GM21390 (cell line): ENCODE results near the gene NTPCR.

Experiments used
- ATAC-seq: cut with Tn5 transposase; IDR thresholded peaks from one replicate; pipeline ENCODE4 v1.9.1; 2021; ENCODE audit not compliant: unreplicated experiment

NTPCR gene

DNA sequence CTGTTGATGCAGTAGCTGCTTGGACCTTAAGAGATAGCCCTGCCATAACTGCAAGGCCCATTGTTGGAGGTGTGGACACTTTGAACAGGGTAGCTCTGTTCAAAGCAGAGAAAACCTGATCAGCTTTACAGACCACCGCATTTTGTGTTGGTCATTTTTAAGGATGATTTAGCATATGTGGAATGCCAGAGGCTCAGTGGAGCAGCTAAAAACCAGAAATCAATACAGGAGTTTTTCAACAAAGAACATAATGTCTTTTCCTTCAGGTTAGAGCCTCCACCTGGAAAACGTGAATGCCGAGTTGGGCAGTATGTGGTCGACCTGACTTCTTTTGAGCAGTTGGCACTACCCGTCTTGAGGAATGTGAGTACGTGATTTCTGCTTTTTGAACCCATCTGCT, 5.7 kb downstream of the NTPCR start:
- no peak for ATAC-seq

DNA sequence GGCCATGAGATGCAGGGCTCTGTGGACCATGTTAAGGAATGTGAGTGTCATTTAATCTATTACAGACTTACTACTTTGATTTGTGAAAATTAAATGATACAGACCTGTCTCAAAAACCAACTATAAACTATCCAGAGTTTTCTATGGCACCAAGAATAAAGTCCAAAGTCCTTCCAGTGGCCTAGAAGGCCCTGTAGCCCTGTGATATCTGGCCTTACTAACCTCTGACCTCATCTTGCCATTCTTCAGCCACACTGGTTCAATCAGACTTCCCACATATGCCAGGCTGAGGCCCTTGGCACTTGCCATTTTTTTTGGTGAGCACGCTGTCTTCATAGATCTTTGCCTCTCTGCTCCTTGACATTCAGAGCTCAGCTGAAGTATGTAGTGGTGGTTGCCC, 7.7 kb downstream of the NTPCR start:
- ATAC-seq = no peak

DNA sequence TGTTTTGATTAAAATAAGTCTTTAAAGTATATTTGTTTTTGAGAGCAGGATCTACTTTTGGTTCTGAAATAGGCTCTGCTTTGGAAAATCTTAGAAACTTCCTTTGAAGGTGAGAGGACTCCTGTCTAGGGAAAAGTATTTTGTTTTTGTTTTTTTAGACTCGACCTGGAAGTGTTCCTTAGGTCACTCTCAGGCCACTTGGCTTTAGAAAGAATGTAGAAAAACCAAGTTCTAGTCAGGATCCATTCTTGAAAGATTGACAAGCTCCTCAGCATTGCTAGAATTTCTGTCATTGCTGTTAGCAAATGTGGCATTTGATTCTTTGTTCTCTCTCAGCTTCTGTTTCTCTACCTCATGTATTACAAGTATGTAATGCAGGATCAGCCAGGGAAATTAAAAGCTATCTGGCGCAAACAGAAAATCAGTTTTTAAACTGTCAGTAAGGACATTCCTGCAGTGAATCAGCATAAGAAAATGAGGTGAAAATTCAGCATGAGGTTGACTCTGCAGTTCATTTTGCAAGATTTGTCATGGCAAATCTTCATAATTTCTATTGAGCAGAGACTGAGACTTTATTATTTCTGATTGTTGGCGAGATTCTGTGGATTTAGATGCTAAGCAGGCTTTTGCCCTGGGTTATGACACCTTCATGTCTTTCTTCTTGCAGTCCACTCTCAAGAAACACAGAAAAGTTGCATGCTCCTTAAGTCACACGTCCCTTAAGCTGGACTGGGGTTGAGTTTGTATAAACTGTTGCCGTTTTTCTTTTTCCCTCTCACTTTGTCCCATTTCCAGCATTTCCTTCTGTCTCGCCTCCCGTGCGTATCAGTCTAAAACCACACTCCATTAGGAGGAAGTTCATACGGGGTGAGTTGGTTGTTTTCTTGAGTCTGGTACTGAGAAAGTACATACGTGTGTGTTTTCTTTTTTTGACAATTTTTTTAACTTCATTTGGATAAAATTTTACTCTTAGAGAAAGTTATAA, 12.6 kb downstream of the NTPCR start:
- no peak for ATAC-seq

DNA sequence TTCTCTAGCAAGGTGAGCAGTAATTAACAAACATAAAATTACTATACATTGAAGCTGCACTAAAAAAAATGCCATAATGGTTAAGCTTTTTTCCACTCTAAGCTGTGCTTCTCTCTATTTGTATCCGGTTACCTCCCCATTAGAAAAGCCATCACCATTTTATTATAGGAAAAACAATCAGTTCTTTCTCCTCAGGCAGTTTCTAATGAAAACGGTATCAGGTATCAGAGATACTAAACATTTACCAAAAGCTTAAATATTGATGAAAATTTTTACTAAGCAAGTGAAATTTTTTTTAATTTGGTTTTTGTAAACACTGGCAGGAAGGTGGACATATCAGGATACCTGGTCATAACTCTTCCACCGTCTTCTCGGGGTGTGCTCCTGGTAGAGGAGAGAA, 14.2 kb downstream of the NTPCR start:
- ATAC-seq = no peak

DNA sequence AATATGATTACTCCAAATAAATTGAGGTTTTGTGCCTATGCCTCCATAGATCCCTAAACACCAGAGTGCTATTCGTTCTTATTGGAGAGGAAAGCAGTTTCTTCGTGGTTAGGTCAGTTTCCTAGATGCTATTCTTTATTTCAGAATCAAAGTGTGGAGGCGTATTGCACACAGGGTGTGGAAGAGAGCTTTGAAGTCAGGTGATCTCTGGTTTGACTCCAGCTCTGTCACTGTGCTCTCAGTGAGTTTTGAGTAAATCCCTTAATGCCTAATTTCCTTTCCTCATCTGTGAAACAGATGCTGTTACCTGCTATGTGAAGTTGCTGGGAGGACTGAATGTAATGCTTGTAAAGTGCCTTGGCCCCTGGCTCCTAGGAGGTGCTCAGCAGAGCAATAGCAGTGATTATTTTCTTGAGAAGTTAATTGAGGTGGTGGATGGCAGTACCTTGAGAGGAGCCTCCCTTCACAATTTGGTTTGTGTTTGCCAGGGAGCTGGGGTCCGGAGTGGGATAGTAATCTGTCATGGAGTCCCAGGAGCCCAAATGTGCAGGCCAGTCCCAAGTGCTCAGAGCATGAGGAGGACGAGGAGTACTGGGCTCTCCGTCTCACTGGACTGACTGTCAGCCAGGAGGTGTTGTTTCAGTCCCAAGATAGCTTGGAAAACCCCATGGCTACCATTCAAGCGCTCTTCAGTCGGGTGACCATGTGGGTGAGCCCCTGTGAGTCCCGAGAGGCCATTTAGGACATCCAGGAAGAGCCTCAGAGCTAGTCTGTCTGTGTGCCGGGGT, 14.9 kb downstream of the NTPCR start:
- ATAC-seq = no peak

DNA sequence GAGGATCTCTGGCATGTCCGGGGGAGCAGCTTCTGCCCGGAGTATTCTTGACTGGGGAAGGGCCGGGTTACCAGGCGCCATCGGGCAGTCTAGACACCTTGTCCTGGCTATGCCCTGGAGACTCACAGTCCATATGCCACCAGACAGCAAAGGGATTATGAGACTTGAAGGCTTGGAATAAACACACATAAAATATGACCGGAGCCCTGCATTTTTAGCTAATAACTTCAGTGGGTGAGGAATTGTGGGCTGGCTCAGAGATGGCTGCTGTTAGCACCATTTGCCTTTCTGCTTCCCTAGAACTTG, 15.5 kb downstream of the NTPCR start:
- ATAC-seq = no peak

DNA sequence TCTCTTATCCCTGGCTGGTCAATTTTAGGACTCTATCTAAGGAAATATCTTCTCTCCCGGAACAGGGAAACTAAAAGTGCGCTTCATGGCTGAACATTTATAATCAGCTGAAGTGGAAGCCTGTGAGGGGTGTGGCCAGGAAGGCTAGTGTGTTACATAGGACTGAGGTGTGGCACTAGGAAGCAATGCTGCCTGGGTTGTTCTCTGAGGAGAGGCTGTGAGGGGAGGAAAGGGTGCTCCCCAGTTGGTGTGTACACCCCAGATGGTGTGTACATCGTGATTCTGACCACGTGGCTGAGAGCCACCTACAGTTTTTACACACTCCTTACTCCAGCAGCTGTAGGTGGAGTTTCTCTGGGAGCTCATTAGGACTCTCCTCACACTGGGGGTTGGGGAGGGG, 16.3 kb downstream of the NTPCR start:
- no peak for ATAC-seq

DNA sequence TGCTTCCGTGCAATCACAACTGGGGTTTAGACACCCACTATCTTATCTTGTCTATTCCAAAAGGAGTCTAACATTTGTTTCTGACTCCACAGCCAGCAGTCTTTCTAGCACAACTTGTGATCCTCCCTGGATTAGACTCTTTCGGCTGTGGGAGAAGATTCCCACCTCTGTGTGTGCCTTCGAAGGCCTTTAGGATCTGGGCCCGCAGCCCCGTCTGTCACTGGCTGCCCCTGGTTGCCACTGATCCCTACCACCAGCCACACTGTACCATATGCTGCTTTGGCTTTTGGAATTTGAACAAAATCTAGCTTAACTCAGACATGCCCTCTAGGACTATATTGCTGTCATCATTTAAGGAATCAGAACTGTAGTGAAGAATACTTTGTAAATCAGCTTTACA, 18.0 kb downstream of the NTPCR start:
- no peak for ATAC-seq

DNA sequence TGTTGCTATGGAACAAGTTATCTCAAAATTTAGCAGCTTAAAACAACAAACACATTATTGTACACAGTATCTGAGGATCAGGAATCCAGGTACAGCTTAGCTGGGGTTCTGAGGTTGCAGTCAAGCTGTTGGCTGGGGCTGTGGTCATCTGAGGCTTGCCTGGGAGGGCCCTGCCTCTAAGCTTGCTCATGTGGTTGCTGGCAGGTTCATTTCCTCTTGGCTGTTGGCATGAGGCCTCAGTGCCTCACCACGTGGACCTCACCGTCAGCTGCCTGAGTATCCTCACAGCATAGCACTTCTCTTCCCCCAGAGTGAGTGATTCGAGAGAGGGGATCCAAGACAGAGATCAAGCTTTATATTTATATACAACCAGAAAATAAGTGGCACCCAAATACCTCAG, 18.6 kb downstream of the NTPCR start:
- no peak for ATAC-seq

DNA sequence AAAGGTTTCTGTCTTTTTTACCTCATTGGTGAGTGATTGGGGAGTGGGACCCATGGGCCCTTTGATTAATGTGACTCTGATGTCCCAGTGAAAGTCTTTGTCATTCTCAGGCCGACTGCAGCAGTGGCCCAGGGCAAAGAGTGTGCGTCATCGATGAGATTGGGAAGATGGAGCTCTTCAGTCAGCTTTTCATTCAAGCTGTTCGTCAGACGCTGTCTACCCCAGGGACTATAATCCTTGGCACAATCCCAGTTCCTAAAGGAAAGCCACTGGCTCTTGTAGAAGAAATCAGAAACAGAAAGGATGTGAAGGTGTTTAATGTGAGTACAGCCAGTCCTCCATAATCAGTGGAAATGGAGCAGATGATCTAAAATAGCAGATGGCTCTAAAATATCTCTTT, 19.4 kb downstream of the NTPCR start:
- ATAC-seq = no peak

DNA sequence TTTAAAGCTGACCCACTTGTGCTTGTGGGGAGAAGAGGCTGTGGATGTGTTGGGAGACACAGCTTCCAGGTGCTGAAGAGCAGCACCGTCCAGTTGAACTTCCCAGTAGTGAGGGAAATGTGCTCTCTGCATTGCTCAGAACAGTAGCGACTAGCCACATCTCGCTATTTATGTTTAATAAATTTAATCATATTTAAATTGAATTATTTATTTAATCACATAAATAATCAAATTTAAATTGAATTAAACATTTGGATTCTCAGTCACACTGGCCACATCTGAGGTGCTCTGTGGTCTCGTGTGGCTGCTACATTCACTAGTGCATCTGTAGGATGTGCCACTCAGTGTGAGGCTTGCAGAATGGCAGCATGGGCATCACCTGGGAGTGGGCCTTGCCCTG, 20.1 kb downstream of the NTPCR start:
- no peak for ATAC-seq

DNA sequence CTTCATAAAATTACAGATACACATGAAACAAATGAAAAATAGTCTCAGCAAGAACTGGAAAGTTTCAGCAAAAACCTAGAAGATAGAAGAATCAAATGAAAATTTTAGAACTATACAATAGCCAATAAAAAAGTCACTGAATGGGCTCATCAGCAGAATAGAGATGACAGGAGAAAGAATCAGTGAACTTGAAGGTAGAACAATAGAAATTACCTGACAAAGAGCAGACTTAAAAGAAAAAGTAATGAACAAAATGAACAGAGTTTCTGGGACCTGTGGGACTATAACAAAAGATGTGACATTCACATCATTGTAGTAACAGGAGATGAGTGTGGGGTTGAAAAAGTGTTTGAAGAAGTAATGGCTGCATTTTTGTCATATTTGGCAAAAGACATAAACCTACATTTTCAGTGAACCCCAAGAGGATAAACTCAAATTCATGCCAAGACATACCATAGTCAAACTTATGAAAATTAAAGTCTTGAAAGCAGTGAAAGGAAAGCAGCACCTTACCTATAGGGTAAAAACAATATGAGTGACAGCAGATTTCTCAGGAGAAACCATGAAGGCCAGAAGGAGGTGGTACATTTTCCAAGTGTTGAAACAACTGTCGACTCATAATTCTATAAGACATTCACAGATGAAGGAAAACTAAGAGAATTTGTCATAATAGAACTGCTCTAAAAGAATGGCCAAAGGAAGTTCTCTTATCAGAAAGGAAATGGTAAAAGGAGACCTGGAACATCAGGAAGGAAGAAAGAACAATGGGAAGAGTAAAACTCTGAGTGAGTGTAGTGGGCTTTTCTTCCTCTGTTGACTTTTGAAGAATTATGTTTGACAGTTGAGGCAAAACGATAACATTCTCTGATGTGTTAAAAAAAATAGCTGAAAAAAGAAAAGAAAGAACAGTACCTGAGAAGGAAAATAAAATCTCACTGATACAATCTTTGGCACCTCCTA, 23.5 kb downstream of the NTPCR start:
- no peak for ATAC-seq

DNA sequence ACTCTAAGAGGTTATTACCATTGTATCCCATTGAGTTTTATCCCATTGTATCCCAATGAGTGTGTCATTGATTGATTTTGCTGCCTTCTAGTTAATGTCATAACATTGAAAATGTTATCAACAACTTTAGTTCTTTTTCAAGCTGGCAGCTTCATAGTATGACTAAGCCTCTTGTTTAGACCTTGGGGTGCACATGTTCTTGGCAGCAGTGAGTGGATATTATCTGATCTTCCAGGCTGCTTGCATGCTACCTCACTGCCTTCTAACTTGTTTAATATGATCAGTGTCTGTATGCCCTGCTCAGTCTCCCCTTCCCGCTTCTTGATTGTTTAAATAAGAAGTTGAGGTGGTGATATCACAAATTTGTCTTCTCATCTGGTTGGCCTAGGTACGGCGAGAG, 24.6 kb downstream of the NTPCR start:
- ATAC-seq = no peak

DNA sequence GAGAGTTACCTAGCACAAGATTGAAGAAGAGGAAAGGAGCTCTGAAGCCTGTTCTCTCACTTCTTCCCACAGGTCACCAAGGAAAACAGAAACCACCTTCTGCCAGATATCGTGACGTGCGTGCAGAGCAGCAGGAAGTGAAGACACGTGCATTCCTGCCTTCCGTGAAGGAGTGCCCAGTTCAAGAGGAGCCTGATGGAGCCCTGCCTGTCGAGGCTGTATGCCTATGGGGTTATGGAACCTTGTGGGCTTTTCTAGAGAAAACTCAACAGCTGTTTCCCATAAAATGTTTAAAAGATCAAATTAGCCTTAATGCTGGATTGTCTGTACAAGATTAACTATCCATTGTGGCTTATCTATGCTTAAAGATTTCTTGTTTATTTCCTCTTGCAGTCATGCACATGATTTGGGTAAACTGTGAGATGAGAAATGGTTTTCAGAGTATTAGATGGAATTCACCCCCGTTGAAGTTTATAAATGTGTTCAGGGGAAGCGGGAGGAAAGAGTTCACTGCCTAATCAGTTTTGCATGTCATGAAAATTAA, 27.8 kb downstream of the NTPCR start:
- ATAC-seq = peak; percentile 48

DNA sequence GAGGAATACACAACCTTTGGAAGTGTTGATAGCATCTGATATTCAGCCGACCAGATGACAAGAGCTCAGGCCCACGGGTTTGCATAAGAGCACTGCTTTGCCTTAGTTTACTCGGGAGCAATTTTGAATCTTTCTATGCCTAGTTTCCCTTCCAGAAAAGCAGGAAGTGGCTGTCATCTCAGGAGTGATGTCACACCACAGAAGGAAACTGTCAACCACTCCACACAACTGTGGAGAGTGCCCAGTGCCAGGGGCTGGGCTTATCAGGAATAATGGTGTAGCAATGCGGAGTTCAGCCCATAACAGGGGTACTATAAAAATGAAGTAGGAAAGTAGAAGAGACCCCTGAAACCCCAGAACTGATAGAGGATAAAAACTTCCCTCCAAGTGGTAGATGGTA, 28.4 kb downstream of the NTPCR start:
- ATAC-seq = no peak

DNA sequence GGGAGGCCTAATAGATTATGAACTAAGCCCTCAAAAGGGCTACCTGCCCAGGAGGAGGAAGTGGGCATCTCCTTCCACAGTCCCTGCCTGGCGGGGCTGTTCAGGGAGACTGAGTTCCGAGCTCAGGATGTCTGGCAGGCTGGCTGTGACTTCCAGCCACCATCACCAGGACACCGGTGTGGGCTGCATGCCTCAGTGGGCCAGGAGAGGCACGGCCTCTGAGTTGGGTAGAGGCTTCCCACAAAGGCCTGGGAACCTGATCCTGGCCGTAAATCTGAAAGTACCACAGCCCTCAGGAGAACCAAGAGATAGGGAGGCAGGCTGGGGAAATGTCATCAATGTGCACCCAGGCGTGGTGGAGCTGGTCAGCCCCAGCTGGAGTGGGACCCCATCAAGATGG, 29.1 kb downstream of the NTPCR start:
- ATAC-seq = no peak

DNA sequence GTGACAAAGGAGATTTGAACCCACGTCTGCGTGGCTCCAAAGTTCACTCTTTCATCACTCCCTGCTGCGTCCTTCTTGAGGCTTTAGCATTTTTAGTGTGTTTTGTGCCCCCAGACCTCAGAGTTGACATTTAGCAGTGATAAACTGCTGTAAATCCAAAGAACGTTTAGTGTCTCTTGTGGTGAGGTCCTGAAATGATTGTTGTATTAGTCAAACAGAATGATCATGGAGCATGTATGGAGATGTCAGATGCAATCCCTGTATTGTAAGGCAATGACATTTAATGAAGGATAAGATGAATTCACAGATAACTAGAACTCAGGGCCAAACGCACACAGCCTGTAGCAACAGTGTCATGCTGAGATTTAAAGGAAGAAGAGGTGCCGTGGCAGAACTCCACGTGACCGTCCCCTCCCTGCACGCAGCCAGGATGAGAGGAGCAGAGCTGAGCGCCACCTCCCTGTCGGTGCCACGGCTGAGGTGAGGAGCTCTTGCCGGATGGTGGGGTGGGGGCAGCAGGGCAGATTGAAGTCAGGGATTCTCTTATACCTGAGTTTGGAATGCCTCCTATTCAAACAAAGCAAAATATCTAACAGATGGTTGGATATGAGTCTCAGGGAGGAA, 30.1 kb downstream of the NTPCR start:
- no peak for ATAC-seq

DNA sequence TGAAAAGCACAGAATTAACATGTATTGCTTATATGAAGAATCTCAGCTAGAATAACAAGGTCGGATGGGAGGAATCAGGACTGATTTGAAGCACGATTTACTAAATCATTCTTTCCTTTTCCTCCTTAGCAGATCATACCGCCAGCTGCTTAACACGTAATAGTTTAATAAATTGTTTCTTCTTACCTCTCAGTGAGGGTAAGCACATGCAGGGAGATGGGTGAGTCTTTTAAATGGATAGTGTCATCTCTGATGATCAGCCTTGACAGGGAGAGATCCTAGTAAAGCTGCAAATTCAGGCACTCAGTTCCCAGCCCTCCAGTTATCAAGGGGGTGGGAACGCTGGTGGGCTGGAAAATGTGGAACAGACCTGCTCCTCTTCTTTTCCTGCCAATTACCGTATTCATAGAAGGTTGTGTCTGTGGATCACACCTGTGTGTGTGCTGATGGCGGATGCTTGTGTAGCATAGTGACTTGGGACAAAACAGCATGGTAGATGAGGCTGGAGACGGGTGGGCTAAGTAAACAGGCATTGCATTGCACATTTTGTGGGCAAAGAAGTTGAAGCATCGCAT, 30.7 kb downstream of the NTPCR start:
- no peak for ATAC-seq

DNA sequence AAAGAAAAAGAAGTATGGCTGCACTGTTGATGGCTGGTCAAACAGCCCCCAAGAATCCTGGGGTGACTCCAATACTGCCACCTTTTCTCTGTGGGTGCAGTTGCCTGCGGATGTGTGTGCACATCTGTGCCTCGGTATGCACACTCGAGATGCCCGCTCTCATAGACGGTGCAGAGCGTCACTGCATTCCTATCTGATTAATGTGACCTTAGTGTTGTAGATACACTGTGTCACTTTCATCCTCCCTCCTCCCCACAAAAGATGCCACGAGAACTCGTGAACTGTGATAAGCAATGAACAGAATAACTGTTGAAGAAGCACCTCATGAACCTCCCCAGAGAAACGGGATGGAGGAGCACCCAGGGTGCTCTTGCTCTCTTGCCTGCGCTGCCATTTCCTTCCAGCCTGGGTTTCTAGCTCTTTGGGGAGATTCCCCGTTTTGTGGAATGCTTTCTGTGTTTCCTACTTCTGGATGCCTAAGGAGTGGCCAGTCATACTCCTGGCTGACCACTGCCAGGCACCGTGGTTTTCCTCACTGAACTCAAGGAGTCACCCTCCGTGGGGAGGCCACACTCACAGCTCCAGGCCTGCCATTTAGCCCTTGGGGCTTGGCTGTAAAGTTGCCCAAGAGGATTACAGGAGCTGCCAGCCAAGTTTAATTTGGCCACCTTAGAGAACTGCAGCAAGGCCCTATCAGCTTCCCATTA, 32.0 kb downstream of the NTPCR start:
- ATAC-seq = no peak

DNA sequence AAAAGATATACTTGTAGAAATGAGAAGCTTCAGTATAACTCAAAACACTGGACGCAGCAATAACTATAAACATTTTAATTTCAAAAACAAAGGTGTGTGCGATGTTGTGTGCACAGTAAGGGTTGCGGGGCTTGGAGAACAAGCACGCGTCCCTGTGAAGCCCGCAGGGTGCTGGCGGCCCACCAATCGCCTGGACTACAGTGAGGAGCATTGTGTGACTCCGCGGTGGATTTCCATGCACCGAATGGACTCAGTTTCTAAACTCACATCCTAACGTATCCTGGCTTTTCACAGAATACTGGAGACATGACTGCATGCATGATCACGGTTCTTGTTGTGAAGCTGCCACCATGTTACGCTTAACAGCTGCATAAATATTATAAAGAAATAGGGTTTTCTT, 33.0 kb downstream of the NTPCR start:
- no peak for ATAC-seq
